Caco-2 (cell line): Measurements from ENCODE around the gene PMEPA1. TPM values are rescaled to one million over a fixed set of nuclear protein-coding genes. Genes with fewer than 3 reads are reported as not detected.

Experiments used
- BruUV-seq: library from RNA; stranded (reverse); fragments of 400-500 nt; replicated peaks from 2 replicates; lab custom pipeline; 2021; lab: Mats Ljungman, UMichigan
- CTCF ChIA-PET: fragments of 300-600 bp; sonication (Branson Sonifier 250); formaldehyde crosslinking; loops from one replicate; lab custom pipeline; 2022; ENCODE audit warnings: antibody characterized with exemption; lab: Charles Lee
- POLR2A ChIA-PET: fragments of 300-600 bp; sonication (Branson Sonifier 250); formaldehyde crosslinking; loops from one replicate; lab custom pipeline; 2022; ENCODE audit warnings: antibody characterized with exemption; lab: Charles Lee
- DNase-seq, 2 experiments: peaks; one replicate each; pipeline versions ENCODE4 v3.0.0 to v3.0.0-alpha.2; 2020 to 2022
- H3K27me3 ChIP-seq: replicated peaks from 2 replicates; pipeline ENCODE4 v1.6.0; 2011; ENCODE audit warnings: low read length; ENCODE audit not compliant: control insufficient read depth, insufficient read depth
- H3K36me3 ChIP-seq: 2 replicates; pipeline ENCODE4 v1.5.1; 2011; ENCODE audit warnings: low read length; ENCODE audit not compliant: control insufficient read depth, insufficient read depth
- H3K4me1 ChIP-seq: fragments of 250-450 bp; sonication (Bioruptor Pico); 2 replicates; pipeline ENCODE4 v1.5.1; 2020; ENCODE audit warnings: mild to moderate bottlenecking
- H3K4me3 ChIP-seq: 2 replicates; pipeline ENCODE4 v1.5.1; 2011; ENCODE audit warnings: low read depth, mild to moderate bottlenecking, control low read depth, low read length
- H3K9me3 ChIP-seq: fragments of 250-450 bp; sonication (Bioruptor Pico); 2 replicates; pipeline ENCODE4 v1.5.1; 2020; ENCODE audit warnings: mild to moderate bottlenecking, moderate library complexity
- H3K27ac Mint-ChIP-seq: one replicate; pipeline ENCODE4 v1.8.0; 2022; ENCODE audit warnings: mixed read lengths; ENCODE audit not compliant: unreplicated experiment
- H3K27me3 Mint-ChIP-seq: one replicate; pipeline ENCODE4 v1.8.0; 2022; ENCODE audit warnings: mixed read lengths; ENCODE audit not compliant: insufficient read depth, unreplicated experiment
- H3K36me3 Mint-ChIP-seq: one replicate; pipeline ENCODE4 v1.8.0; 2022; ENCODE audit warnings: mild to moderate bottlenecking, mixed read lengths; ENCODE audit not compliant: insufficient read depth, unreplicated experiment
- H3K4me1 Mint-ChIP-seq: one replicate; pipeline ENCODE4 v1.8.0; 2022; ENCODE audit warnings: low read depth, mixed read lengths; ENCODE audit not compliant: unreplicated experiment
- H3K4me3 Mint-ChIP-seq: one replicate; pipeline ENCODE4 v1.8.0; 2022; ENCODE audit warnings: mild to moderate bottlenecking, moderate library complexity, mixed read lengths; ENCODE audit not compliant: unreplicated experiment
- H3K9me3 Mint-ChIP-seq: one replicate; pipeline ENCODE4 v1.8.0; 2022; ENCODE audit warnings: mixed read lengths; ENCODE audit not compliant: unreplicated experiment
- CTCF ChIP-seq, 2 experiments: fragments of 200-600 bp in 1 of 2; IDR thresholded peaks; 1 replicate in 1 of 2; 2 replicates in 1 of 2; pipeline versions ENCODE4 v1.5.1 to v1.8.0; 2011 to 2022; ENCODE audit warnings: antibody characterized with exemption in 1 of 2, control low read depth in 1 of 2, inconsistent platforms in 1 of 2, low read depth in 1 of 2, low read length in 1 of 2, mild to moderate bottlenecking in 1 of 2, moderate library complexity in 1 of 2; ENCODE audit not compliant: insufficient read depth in 1 of 2, severe bottlenecking in 1 of 2, unreplicated experiment in 1 of 2
- intact Hi-C: fragments of 100-400 bp; cut with micrococcal nuclease; formaldehyde crosslinking; loops from one replicate; pipeline ENCODE4 v1.10.0; 2022; ENCODE audit not compliant: unreplicated experiment
- total RNA-seq: library from RNA; stranded (reverse); gene quantifications from 2 replicates; pipeline ENCODE4 v1.2.3, GENCODE V29; 2022

The PMEPA1 gene
- total RNA-seq, 1 experiment from 2014 or later = 3.3 TPM

GRCh38 chr20:57648878-57649616, 60.8 kb downstream of the PMEPA1 start:
- POLR2A ChIA-PET = no interaction called here

GRCh38 chr20:57647933-57648785, 61.7 kb downstream of the PMEPA1 start:
- H3K36me3 ChIP-seq = no peaks in the 10 kb centered on the region
- H3K27me3 ChIP-seq = no peaks in the 10 kb centered on the region
- Mint-ChIP-seq H3K36me3 (no peaks in the 10 kb centered on the region), H3K9me3 (peaks cover 27% of the 10 kb centered on the region), H3K27me3 (peaks cover 8% of the 10 kb centered on the region), H3K27ac (no peak overlapping the region), H3K4me1 (no peaks in the 10 kb centered on the region), H3K4me3 (no peak overlapping the region)
- peaks cover 28% of the 10 kb centered on the region for H3K9me3 ChIP-seq
- H3K4me1 ChIP-seq = no peaks in the 10 kb centered on the region
- intact Hi-C loops = no loop called here
- no peak overlapping the region for H3K4me3 ChIP-seq
- BruUV-seq = no TSS peak
- CTCF ChIA-PET = interaction anchor here (0.6 to 1.7 kb wide), 5 partner anchors 10 to 532 kb away, joined by 3 to 8 read pairs (median 4); no protein-coding TSS in a partner anchor
- POLR2A ChIA-PET = no interaction called here
- peak in 1 of 2 experiments; percentile 29 for DNase-seq
- TF ChIP-seq CTCF (IDR thresholded peaks at IDR 0.05; ENCODE audit: insufficient read depth in 1 of 2, low read depth in 1 of 2, low read length in 1 of 2, severe bottlenecking in 1 of 2, unreplicated experiment in 1 of 2) = no peak

More at GRCh38 chr20:57648878-57649616, 60.8 kb downstream of the PMEPA1 start:
- Mint-ChIP-seq H3K4me1 (no peaks in the 10 kb centered on the region), H3K27me3 (peaks cover 7% of the 10 kb centered on the region), H3K9me3 (peaks cover 21% of the 10 kb centered on the region), H3K27ac (no peak overlapping the region), H3K4me3 (no peak overlapping the region), H3K36me3 (no peaks in the 10 kb centered on the region)
- no peaks in the 10 kb centered on the region for H3K4me1 ChIP-seq
- H3K27me3 ChIP-seq = no peaks in the 10 kb centered on the region
- TF ChIP-seq CTCF (IDR thresholded peaks at IDR 0.05; ENCODE audit: insufficient read depth in 1 of 2, low read depth in 1 of 2, low read length in 1 of 2, severe bottlenecking in 1 of 2, unreplicated experiment in 1 of 2) = no peak
- H3K36me3 ChIP-seq = no peaks in the 10 kb centered on the region
- CTCF ChIA-PET = interaction anchor here (0.6 to 1.7 kb wide), 3 partner anchors 26 to 256 kb away, joined by 3 to 8 read pairs (median 7); no protein-coding TSS in a partner anchor
- peak in 1 of 2 experiments; percentile 26 for DNase-seq
- BruUV-seq = no TSS peak
- H3K9me3 ChIP-seq = peaks cover 28% of the 10 kb centered on the region
- intact Hi-C loops = no loop called here
- no peak overlapping the region for H3K4me3 ChIP-seq
